Measurements from ENCODE around the gene LRGUK. TPM values are rescaled to one million over a fixed set of nuclear protein-coding genes. Genes with fewer than 3 reads are reported as not detected.

Gene LRGUK
- total RNA-seq, 1 experiment from 2014 or later, result 1.0 TPM

DNA sequence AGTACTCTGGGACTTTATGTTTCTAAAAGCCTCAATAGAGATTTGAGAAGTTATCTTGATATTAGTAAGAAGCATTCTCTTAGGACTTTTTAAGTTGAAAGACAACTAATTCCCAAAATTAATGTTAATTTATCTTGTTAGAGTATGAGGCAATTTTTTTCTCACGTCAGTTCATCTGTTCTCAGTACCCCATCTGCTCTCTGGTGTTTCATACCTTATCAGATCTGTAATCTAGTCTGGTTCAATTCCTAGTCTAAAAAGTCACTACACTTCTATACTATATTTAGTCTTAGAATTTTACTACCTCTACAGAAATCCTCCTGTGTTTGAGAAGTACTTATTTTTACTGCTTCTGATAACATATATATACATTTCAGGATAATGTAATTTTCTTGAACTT lies 66.1 kb downstream of the LRGUK start:
- TF ChIP-seq EZH2 (IDR thresholded peaks at IDR 0.05; ENCODE audit: low read length, unreplicated experiment) (no peak), EZH2phosphoT487 (IDR thresholded peaks at IDR 0.05; ENCODE audit: borderline replicate concordance, low read length) (no peak)
- TF ChIP-seq, protein P1, sequence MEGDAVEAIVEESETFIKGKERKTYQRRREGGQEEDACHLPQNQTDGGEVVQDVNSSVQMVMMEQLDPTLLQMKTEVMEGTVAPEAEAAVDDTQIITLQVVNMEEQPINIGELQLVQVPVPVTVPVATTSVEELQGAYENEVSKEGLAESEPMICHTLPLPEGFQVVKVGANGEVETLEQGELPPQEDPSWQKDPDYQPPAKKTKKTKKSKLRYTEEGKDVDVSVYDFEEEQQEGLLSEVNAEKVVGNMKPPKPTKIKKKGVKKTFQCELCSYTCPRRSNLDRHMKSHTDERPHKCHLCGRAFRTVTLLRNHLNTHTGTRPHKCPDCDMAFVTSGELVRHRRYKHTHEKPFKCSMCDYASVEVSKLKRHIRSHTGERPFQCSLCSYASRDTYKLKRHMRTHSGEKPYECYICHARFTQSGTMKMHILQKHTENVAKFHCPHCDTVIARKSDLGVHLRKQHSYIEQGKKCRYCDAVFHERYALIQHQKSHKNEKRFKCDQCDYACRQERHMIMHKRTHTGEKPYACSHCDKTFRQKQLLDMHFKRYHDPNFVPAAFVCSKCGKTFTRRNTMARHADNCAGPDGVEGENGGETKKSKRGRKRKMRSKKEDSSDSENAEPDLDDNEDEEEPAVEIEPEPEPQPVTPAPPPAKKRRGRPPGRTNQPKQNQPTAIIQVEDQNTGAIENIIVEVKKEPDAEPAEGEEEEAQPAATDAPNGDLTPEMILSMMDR (conservative IDR thresholded peaks at IDR 0.05; ENCODE audit: low read depth, low read length), result no peak

DNA sequence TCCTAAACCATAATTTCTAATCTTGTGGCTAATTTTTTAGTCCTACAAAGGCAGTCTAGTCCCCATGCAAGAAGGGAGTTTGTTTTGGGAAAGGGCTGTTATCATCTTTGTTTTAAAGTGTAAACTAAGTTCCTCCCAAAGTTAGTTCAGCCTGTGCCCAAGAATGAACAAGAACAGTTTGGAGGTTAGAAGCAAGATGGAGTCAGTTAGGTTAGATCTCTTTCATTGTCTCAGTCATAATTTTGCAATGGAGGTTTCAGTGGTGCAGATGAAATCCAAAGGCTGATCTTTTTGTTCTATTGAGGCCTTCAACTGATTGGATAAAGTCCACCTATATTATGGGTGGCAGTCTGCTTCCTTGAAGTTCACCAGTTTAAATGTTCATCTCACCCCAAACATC lies 68.1 kb downstream of the LRGUK start:
- Histone ChIP-seq H3K9ac (ENCODE audit: low read length) (no peak overlapping the region), H4K20me1 (ENCODE audit: low read length) (no peaks in the 10 kb centered on the region), H2AFZ (ENCODE audit: low read length) (no peak overlapping the region), H3K79me2 (ENCODE audit: low read length) (no peaks in the 10 kb centered on the region), H3K9me2 (replicated peaks; ENCODE audit: low read length) (no peaks in the 10 kb centered on the region), H3K27me3 (ENCODE audit: low read length) (no peaks in the 10 kb centered on the region), H3K4me3 (ENCODE audit: low read length) (no peak overlapping the region), H3K4me2 (ENCODE audit: low read length) (no peak overlapping the region), H3K9me3 (ENCODE audit: low read length) (no peaks in the 10 kb centered on the region), H3K4me1 (ENCODE audit: insufficient read depth, low read length) (no peaks in the 10 kb centered on the region), H3F3A (ENCODE audit: low read length, unreplicated experiment) (no peaks in the 10 kb centered on the region), H3K36me3 (ENCODE audit: low read depth, low read length) (no peaks in the 10 kb centered on the region), H3K27ac (ENCODE audit: low read length) (no peak overlapping the region)
- DNase-seq, result no peak
- BruUV-seq (replicated peaks), result no TSS peak
- CTCF ChIA-PET, result no interaction called here
- no peak for TF ChIP-seq EZH2phosphoT487 (IDR thresholded peaks at IDR 0.05; ENCODE audit: borderline replicate concordance, low read length)
- TF ChIP-seq, protein P1 (conservative IDR thresholded peaks at IDR 0.05; ENCODE audit: low read depth, low read length), result no peak
- TF ChIP-seq EZH2 (IDR thresholded peaks at IDR 0.05; ENCODE audit: low read length, unreplicated experiment), result no peak
- ATAC-seq, result no peak
- intact Hi-C loops (cut with micrococcal nuclease), result no loop called here
- POLR2A ChIA-PET (ENCODE audit: unreplicated experiment), result no interaction called here

More for the DNA sequence above, 66.1 kb downstream of the LRGUK start:
- Histone ChIP-seq H3K4me3 (ENCODE audit: low read length) (no peak overlapping the region), H3K9me3 (ENCODE audit: low read length) (no peaks in the 10 kb centered on the region), H4K20me1 (ENCODE audit: low read length) (no peaks in the 10 kb centered on the region), H2AFZ (ENCODE audit: low read length) (no peak overlapping the region), H3K9ac (ENCODE audit: low read length) (no peak overlapping the region), H3F3A (ENCODE audit: low read length, unreplicated experiment) (no peaks in the 10 kb centered on the region), H3K36me3 (ENCODE audit: low read depth, low read length) (no peaks in the 10 kb centered on the region), H3K4me1 (ENCODE audit: insufficient read depth, low read length) (no peaks in the 10 kb centered on the region), H3K4me2 (ENCODE audit: low read length) (no peak overlapping the region), H3K79me2 (ENCODE audit: low read length) (no peaks in the 10 kb centered on the region), H3K27ac (ENCODE audit: low read length) (no peak overlapping the region), H3K27me3 (ENCODE audit: low read length) (no peaks in the 10 kb centered on the region), H3K9me2 (replicated peaks; ENCODE audit: low read length) (no peaks in the 10 kb centered on the region)
- CTCF ChIA-PET, result no interaction called here
- ATAC-seq (no peak), DNase-seq (no peak)
- POLR2A ChIA-PET (ENCODE audit: unreplicated experiment), result no interaction called here
- intact Hi-C loops (cut with micrococcal nuclease), result no loop called here
- no TSS peak for BruUV-seq (replicated peaks)

DNA sequence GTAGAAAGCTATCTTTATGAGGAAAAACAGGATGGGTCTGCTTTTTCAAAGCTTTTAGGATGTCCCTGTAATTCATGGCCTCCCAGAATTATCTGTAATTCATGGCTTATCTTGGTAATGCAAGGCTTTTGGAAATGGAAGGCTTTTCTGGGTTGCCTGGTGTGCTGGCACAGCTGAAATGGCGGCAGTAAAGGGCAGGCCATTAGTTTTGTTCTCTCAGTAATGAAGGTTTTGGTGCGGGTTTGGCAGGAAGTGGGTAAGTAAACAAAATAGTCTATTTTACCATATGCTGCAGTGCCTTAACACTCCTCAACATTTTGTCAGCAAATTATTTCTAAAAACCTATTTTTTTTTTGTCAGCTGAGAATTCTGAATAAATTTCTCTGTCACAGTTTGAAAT lies 69.3 kb downstream of the LRGUK start:
- intact Hi-C loops (cut with micrococcal nuclease), result no loop called here
- CTCF ChIA-PET, result no interaction called here

More for the DNA sequence above, 69.3 kb downstream of the LRGUK start:
- H3K4me3 ChIP-seq (ENCODE audit: low read length), result no peak overlapping the region
- H3K9me3 ChIP-seq (ENCODE audit: low read length), result no peaks in the 10 kb centered on the region
- H3K9me2 ChIP-seq (replicated peaks; ENCODE audit: low read length), result no peaks in the 10 kb centered on the region
- no peak overlapping the region for H3K27ac ChIP-seq (ENCODE audit: low read length)
- no peak overlapping the region for H3K9ac ChIP-seq (ENCODE audit: low read length)
- BruUV-seq (replicated peaks), result no TSS peak
- no peak overlapping the region for H3K4me2 ChIP-seq (ENCODE audit: low read length)
- no peaks in the 10 kb centered on the region for H3K36me3 ChIP-seq (ENCODE audit: low read depth, low read length)
- no peaks in the 10 kb centered on the region for H3K79me2 ChIP-seq (ENCODE audit: low read length)
- no peaks in the 10 kb centered on the region for H4K20me1 ChIP-seq (ENCODE audit: low read length)
- 0 out of 2 replicates have a peak, but pooled peaks cover 5% of the 10 kb centered on the region for H3K27me3 ChIP-seq (ENCODE audit: low read length)
- no peak overlapping the region for H2AFZ ChIP-seq (ENCODE audit: low read length)
- POLR2A ChIA-PET (ENCODE audit: unreplicated experiment), result no interaction called here
- TF ChIP-seq, protein P1 (conservative IDR thresholded peaks at IDR 0.05; ENCODE audit: low read depth, low read length), result no peak
- no peak for TF ChIP-seq EZH2 (IDR thresholded peaks at IDR 0.05; ENCODE audit: low read length, unreplicated experiment)
- TF ChIP-seq EZH2phosphoT487 (IDR thresholded peaks at IDR 0.05; ENCODE audit: borderline replicate concordance, low read length), result no peak
- DNase-seq, result no peak
- no peaks in the 10 kb centered on the region for H3K4me1 ChIP-seq (ENCODE audit: insufficient read depth, low read length)
- no peak for ATAC-seq
- no peaks in the 10 kb centered on the region for H3F3A ChIP-seq (ENCODE audit: low read length, unreplicated experiment)
